Stomach smooth muscle (tissue), 2 donors: ENCODE measurements around the gene MPG.
A peak's percentile ranks its signal among the peaks of the same experiment; 100 is the strongest.

Source experiments
- H3K27ac ChIP-seq: one replicate; pipeline ENCODE4 v1.7.0; 2013; ENCODE audit warnings: mild to moderate bottlenecking, low read length, inconsistent platforms
- H3K27me3 ChIP-seq, 2 donors: one replicate each; pipeline ENCODE4 v1.7.0; 2013; ENCODE audit warnings: low read length in 2 of 2; ENCODE audit not compliant: insufficient read depth in 2 of 2, control insufficient read depth in 1 of 2
- H3K36me3 ChIP-seq, 2 donors: one replicate each; pipeline ENCODE4 v1.7.0; 2013; ENCODE audit warnings: low read length in 2 of 2; ENCODE audit not compliant: control insufficient read depth in 2 of 2, insufficient read depth in 2 of 2
- H3K4me1 ChIP-seq: one replicate; pipeline ENCODE4 v1.7.0; 2013; ENCODE audit warnings: low read length; ENCODE audit not compliant: control insufficient read depth, insufficient read depth
- H3K4me3 ChIP-seq, 2 donors: one replicate each; pipeline ENCODE4 v1.7.0; 2013; ENCODE audit warnings: low read length in 2 of 2
- H3K9ac ChIP-seq, 2 donors: one replicate each; pipeline ENCODE4 v1.7.0; 2013; ENCODE audit warnings: low read length in 2 of 2, mild to moderate bottlenecking in 1 of 2
- H3K9me3 ChIP-seq, 2 donors: one replicate each; pipeline ENCODE4 v1.7.0; 2013; ENCODE audit warnings: low read length in 2 of 2; ENCODE audit not compliant: control insufficient read depth in 2 of 2
- donor health status: healthy.
- donor health status: Pancreatic carcinoma.

MPG gene

DNA sequence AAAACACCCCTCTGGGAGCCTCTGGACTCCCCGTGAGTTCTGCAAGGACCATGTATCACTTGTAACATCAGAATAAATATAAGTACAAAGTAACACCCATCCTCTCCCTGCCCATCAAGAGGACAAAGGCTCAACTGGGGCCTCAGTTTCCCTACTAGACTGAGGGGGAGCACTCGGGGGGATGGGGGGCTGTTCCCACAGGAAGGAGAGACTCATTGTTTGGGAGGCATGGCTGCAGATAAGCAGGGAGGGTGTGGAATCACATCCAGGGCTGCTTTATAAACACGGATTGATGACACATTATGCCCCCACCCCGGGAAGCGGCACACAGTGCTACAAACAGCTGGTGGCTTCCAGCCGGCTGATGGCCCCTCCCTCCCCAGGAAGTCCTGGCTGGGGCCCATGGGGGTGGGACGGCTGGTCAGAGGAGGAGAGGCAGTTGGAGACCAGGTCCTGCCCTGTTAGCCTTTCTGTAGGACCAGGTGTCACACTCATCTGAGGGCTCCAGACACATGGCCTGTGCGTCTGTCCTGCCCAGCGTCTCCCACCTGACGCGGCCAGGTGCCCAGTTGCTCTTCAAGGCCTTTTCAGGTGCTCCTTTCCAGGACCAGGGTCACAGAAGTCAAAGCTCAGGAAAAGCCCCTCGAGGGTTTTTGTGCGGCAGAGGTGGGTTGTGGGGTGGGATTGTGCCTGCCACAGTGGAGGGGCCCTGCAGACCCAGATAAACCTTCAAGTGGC is 1.3 kb upstream of the MPG start:
- Histone ChIP-seq H3K36me3 (peaks cover 3 to 8% of the 10 kb centered on the region in 2 donors), H3K4me3 (peak overlapping the region; percentile 81 to 83), H3K9ac (peak overlapping the region; percentile 64 to 82), H3K27ac (peak overlapping the region; percentile 76), H3K4me1 (peaks cover 62% of the 10 kb centered on the region), H3K27me3 (no peaks in the 10 kb centered on the region), H3K9me3 (no peaks in the 10 kb centered on the region)

DNA sequence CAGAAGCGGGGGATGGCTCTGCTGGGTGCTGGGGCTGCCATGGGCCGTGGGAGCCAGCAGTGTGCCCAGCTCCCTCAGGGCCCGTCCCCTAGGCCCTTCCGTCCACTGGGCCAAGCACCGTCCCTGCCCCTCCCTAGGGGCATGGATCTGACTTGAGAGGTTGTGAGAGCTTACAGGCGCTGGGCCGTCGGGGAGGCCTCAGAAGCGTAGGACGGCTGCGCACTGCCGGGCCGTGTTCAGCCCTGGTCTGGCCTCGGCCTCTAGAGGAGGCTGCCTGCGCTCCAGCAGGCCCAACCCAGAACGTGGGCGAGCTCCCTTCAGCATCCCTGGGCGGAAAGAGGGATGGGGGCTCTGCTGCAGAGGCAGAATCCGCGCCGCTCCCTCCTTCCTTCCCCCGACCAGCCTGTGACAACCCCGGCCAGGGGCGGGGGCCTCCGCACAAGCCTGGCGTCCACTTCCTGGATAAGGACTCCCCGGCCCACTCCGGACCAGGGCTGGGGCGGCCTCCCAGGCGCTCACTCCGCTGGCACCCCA is 685 bp upstream of the MPG start:
- Histone ChIP-seq H3K4me1 (peaks cover 62% of the 10 kb centered on the region), H3K9ac (peak overlapping the region; percentile 64 to 82)

DNA sequence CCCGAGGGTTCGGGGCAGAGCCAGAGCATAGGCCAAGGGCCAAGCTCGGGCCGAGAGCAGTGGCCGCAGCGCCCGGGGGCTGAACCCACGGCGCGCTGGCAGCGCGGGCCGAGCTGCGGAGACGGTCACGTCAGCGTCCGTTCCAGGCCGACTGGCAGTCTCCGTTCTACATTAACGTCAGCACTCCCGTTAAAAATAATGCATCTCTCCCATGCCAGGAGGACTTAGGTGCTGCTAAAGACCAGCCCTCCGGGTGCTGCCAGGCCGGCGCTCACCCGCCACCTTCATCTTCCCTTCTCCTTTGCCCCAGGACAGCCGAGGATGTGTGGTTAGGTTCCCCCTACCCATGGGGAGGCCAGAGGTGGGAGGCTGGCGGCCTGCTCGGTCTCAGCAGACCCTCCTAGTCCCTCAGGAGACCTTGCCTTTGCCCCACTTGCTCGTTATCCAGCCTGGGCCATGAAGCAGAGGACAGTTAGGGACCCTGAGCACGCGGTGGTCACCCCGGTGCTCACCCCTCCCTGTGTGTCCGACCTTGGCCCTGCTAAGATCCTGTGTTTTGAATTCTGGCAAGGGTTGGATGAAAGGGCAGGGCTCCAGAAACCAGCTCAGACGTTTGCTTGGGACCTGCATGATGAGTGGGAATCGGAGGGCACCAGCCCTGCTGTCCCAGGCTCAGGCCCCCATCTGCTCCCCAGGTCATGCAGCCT is 572 bp downstream of the MPG start:
- peaks cover 6 to 8% of the 10 kb centered on the region in 2 donors for H3K36me3 ChIP-seq
- peak overlapping the region; percentile 82 to 84 for H3K9ac ChIP-seq
- H3K4me3 ChIP-seq = peak overlapping the region; percentile 81 to 83
- peak overlapping the region; percentile 58 for H3K27ac ChIP-seq
- H3K4me1 ChIP-seq = peaks cover 51% of the 10 kb centered on the region
- H3K27me3 ChIP-seq = no peaks in the 10 kb centered on the region
- no peaks in the 10 kb centered on the region for H3K9me3 ChIP-seq

More for the DNA sequence above, 685 bp upstream of the MPG start:
- Histone ChIP-seq H3K9me3 (no peaks in the 10 kb centered on the region), H3K4me3 (peak overlapping the region; percentile 81 to 83), H3K27ac (peak overlapping the region; percentile 76), H3K27me3 (no peaks in the 10 kb centered on the region), H3K36me3 (peaks cover 3 to 8% of the 10 kb centered on the region in 2 donors)

DNA sequence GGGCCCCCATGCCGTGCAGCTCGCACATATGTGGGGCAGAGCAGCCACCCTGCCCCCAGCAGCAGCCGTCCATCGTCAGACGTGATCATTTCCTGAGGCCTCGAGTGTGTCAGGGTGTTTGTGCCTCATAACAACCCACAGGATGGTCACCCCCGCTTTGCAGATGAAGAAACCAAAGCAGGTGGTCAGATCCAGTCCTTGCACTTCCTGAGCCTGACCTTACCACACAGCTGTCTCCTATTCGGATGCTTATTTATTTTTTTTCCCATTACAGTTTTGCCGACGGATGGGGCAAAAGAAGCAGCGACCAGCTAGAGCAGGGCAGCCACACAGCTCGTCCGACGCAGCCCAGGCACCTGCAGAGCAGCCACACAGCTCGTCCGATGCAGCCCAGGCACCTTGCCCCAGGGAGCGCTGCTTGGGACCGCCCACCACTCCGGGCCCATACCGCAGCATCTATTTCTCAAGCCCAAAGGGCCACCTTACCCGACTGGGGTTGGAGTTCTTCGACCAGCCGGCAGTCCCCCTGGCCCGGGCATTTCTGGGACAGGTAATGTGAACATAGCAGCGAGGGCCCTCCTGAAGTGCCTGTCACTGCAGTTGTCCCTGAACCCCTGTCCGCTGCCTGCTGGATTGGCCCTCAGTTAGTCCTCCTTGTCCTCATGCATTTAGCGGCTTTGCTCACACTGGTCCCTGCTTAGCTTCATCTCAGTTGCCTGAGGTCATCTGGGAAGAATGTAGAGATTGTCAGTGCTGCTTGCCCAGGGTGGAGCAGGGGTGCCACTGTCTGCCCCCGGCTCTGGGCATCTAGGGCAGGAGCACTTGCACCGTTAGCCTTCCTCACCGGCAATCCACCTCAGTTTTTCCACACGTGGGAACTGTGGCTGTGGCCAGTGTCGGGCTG is 1.4 kb downstream of the MPG start:
- Histone ChIP-seq H3K9ac (peak overlapping the region; percentile 82 to 84), H3K4me3 (peak overlapping the region in 1 of 2 donors; percentile 83), H3K27me3 (no peaks in the 10 kb centered on the region), H3K36me3 (peaks cover 6 to 8% of the 10 kb centered on the region in 2 donors), H3K9me3 (no peaks in the 10 kb centered on the region), H3K4me1 (peaks cover 50% of the 10 kb centered on the region), H3K27ac (no peak overlapping the region)

DNA sequence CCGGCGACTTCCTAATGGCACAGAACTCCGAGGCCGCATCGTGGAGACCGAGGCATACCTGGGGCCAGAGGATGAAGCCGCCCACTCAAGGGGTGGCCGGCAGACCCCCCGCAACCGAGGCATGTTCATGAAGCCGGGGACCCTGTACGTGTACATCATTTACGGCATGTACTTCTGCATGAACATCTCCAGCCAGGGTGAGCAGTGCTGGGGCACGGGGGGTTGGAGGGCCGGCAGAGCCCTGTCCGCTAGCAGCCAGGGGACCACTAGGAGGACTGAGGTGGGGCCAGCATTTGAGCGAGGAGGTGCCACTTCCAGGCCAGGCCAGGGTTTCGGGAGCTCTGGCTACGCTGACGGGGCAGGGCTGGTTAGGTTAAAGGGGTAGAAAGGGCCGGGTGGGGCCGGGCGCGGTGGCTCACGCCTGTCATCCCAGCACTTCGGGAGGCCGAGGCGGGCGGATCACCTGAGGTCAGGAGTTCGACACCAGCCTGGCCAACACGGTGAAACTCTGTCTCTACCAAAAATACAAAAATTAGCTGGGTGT is 5.1 kb downstream of the MPG start:
- Histone ChIP-seq H3K4me1 (peaks cover 33% of the 10 kb centered on the region), H3K27ac (no peak overlapping the region), H3K27me3 (no peaks in the 10 kb centered on the region), H3K36me3 (peaks cover 20 to 21% of the 10 kb centered on the region in 2 donors), H3K4me3 (no peak overlapping the region), H3K9ac (no peak overlapping the region), H3K9me3 (no peaks in the 10 kb centered on the region)

DNA sequence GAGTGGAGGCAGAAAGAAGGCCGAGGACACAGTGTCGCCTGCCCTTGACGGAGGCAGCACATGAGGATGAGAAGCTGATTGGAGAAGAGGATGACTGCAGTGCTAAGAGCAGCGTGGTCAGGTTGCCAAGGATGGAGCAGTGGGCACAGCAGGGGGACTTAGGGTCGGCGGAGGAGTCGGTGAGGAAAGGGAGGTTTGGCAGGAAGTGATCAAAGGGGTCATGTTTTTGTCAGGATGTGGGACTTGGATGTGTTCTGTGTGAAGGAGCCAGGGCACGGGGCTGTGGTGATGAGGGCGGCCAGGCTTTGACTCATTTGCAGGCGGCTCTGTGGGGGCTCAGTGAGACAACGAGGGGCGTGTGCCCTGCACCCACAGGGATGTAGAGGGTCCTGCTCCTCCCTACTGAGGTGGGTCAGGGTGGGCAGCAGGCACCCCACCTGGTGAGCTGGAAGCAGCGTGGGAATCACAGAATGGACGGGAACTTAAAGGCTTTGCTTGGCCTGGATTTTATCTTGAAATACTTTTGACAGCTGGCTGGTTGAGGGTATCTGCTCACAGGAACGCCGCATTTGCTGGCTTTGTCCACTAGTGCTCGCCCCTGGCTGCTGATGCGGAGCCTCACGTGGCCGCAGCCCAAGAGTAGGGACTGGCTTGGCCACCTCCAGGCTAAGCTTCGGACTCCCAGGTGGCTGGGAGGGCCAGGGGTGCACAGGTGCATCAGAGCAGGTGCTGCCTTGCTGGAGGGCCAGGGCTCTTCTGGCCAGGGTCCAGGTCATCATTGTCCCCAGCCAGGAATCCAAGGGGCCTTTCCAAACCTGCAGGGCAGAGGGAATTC is 6.0 kb downstream of the MPG start:
- Histone ChIP-seq H3K4me3 (no peak overlapping the region), H3K27ac (no peak overlapping the region), H3K4me1 (peaks cover 27% of the 10 kb centered on the region), H3K27me3 (no peaks in the 10 kb centered on the region), H3K36me3 (peaks cover 27% of the 10 kb centered on the region in 2 donors), H3K9me3 (no peaks in the 10 kb centered on the region), H3K9ac (no peak overlapping the region)

DNA sequence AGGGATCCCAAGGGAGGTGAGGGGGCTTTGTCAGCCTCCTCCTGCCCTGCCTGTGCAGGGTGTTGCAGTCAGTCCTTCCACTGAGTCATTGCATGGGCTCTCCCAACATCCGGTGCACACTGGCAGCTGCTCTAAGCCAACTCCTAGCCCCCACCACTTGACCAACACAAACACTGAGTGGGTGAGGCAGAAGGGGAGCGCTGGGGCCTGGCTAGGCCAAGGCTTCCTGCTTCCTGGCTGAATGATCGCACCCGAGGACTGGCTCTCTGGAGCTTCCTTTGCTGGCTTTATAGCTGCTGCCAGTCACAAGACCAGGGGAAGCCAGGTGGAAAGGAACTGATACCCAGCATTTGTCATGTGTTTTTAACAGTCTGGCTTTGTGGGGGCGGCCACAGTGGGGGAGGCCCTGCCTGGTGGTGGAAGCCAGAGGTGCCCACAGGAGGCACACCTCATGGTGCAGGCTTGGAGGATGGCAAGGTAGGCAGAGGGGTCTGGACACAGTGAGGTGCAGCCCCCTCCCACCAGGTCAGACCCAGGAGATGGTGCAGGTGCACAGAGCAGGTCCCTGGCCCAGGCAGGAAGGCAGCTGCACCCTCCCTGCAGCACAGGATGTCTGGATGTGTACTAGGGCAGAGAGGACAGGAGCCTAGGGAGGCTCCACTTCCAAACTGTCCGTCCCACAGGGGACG is 6.8 kb downstream of the MPG start:
- no peak overlapping the region for H3K9ac ChIP-seq
- no peak overlapping the region for H3K4me3 ChIP-seq
- H3K27me3 ChIP-seq = no peaks in the 10 kb centered on the region
- H3K4me1 ChIP-seq = peaks cover 19% of the 10 kb centered on the region
- H3K36me3 ChIP-seq = peaks cover 23 to 31% of the 10 kb centered on the region in 2 donors
- no peak overlapping the region for H3K27ac ChIP-seq
- no peaks in the 10 kb centered on the region for H3K9me3 ChIP-seq

DNA sequence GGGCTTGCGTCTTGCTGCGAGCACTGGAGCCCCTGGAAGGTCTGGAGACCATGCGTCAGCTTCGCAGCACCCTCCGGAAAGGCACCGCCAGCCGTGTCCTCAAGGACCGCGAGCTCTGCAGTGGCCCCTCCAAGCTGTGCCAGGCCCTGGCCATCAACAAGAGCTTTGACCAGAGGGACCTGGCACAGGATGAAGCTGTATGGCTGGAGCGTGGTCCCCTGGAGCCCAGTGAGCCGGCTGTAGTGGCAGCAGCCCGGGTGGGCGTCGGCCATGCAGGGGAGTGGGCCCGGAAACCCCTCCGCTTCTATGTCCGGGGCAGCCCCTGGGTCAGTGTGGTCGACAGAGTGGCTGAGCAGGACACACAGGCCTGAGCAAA is 7.4 kb downstream of the MPG start:
- no peak overlapping the region for H3K9ac ChIP-seq
- peaks cover 20 to 28% of the 10 kb centered on the region in 2 donors for H3K36me3 ChIP-seq
- no peak overlapping the region for H3K4me3 ChIP-seq
- no peaks in the 10 kb centered on the region for H3K27me3 ChIP-seq
- peaks cover 19% of the 10 kb centered on the region for H3K4me1 ChIP-seq
- H3K27ac ChIP-seq = no peak overlapping the region
- H3K9me3 ChIP-seq = no peaks in the 10 kb centered on the region

DNA sequence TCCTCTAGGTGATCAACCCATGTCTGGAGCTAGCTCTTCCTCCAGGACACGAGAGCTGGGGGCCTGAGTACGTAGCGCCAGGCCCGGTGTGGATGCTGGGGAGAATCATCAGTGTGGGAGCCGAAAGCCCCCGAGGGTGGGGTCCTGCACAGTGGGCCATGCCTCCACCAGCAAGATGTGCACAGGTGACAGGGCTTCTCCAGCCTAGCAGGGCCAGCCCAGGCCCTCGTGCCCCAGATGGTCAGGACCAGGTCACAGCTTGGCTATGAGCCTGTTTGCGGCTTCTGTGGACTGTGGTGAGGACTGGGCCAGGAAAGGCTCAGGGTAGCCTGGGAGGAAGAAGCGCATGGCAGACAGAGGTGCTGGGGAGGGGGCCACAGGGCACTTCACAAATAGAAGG is 7.8 kb downstream of the MPG start:
- H3K4me3 ChIP-seq = no peak overlapping the region
- H3K4me1 ChIP-seq = peaks cover 19% of the 10 kb centered on the region
- H3K36me3 ChIP-seq = peaks cover 20 to 28% of the 10 kb centered on the region in 2 donors
- no peak overlapping the region for H3K9ac ChIP-seq
- no peaks in the 10 kb centered on the region for H3K27me3 ChIP-seq
- H3K27ac ChIP-seq = no peak overlapping the region
- no peaks in the 10 kb centered on the region for H3K9me3 ChIP-seq
